Measurements from ENCODE around the gene ACSS1. TPM values are rescaled to one million over a fixed set of nuclear protein-coding genes. Genes with fewer than 3 reads are reported as not detected.

ACSS1 gene
- total and polyA plus RNA-seq, 4 donors: 11.2 to 37.3 (median 31.6) TPM

DNA sequence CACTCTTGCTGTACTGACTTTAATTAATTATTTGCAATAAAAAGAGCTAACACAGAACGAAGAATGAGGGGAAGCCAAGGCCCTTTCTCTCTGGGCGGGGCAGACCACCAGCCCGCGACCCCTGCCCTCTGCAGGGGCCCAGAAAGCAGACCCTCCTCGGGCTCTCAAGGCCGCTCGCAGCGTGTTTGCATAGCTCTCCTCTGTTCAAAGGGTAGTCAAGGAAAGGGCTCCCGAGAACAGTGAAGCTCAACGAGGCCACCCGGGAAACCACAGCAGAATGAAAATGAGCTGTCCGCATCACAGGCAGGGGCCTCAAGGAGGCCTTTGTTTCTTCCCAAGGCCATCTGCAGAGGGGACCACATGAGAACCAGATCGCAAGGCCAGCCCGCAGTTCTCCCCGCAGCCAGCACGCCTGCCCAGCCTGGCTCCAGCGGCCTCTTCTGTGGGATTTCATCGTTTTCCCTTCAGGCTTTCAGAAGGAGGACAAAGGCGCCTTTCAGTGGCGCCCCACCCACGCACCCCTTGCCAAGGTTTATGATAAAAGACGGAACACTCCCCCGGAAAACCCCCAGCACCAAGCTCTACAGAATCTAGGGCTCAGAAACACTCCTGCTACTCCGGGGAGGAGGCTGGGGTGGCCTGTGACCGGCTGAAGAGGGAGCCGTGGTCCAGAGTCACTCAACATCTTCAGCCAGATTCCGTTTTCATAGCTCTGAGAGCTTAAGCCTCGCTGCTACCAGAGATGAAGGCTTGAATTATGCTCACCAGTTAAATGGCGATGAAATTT lies 25.3 kb downstream of the ACSS1 start:
- DNase-seq (ENCODE audit: low read depth in 4 of 6, low spot score in 6 of 6): peak in 5 of 6 donors; percentile 75 to 96 (median 83)
- Histone ChIP-seq H3K4me3 (ENCODE audit: low read depth, low read length) (no peak overlapping the region), H3K4me1 (ENCODE audit: control insufficient read depth, insufficient read depth, low read length) (peaks cover 62% of the 10 kb centered on the region), H3K27ac (ENCODE audit: low read depth, low read length) (peak overlapping the region; percentile 85), H3K27me3 (ENCODE audit: control insufficient read depth, insufficient read depth, low read length) (no peaks in the 10 kb centered on the region), H3K9me3 (ENCODE audit: control insufficient read depth, insufficient read depth, low read length) (no peaks in the 10 kb centered on the region), H3K36me3 (ENCODE audit: control insufficient read depth, insufficient read depth, low read length) (peaks cover 4% of the 10 kb centered on the region)
- 24% methylated on average over 26 of the region's 29 CpGs for WGBS (ENCODE audit: insufficient coverage)

GRCh38 chr20:25032065-25032477 lies 25.9 kb downstream of the ACSS1 start:
- no peaks in the 10 kb centered on the region for H3K27me3 ChIP-seq (ENCODE audit: control insufficient read depth, insufficient read depth, low read length)
- DNase-seq (ENCODE audit: low read depth in 4 of 6, low spot score in 6 of 6): peak in 1 of 6 donors; percentile 63
- H3K27ac ChIP-seq (ENCODE audit: low read depth, low read length): peak overlapping the region; percentile 85
- 71% methylated on average over 9 of the region's 16 CpGs for WGBS (ENCODE audit: insufficient coverage)
- peaks cover 56% of the 10 kb centered on the region for H3K4me1 ChIP-seq (ENCODE audit: control insufficient read depth, insufficient read depth, low read length)
- H3K36me3 ChIP-seq (ENCODE audit: control insufficient read depth, insufficient read depth, low read length): peaks cover 4% of the 10 kb centered on the region
- no peaks in the 10 kb centered on the region for H3K9me3 ChIP-seq (ENCODE audit: control insufficient read depth, insufficient read depth, low read length)
- no peak overlapping the region for H3K4me3 ChIP-seq (ENCODE audit: low read depth, low read length)

DNA sequence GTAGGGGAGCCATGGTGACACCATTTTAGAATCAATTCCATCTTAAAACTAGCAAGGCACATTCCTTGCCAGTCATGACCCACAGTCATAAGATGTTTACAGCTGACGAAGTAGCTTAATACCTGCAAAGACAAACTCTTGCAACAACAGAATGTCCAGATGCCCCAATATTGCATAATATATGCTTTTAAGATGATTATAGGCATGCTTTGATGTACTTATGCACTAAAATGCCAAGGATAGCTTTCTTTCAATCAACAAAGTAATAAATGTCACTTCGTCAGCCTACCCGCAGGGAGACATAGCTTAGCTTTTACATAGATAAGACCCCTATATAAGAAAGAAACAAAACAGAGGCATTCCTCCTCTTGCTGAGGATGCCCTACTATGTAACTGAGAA lies 26.7 kb downstream of the ACSS1 start:
- WGBS (ENCODE audit: insufficient coverage): no CpG with 5 or more reads among the region's 3 CpGs
- H3K9me3 ChIP-seq (ENCODE audit: control insufficient read depth, insufficient read depth, low read length): no peaks in the 10 kb centered on the region
- peak overlapping the region; percentile 85 for H3K27ac ChIP-seq (ENCODE audit: low read depth, low read length)
- no peak overlapping the region for H3K4me3 ChIP-seq (ENCODE audit: low read depth, low read length)
- H3K4me1 ChIP-seq (ENCODE audit: control insufficient read depth, insufficient read depth, low read length): peaks cover 50% of the 10 kb centered on the region
- peaks cover 4% of the 10 kb centered on the region for H3K36me3 ChIP-seq (ENCODE audit: control insufficient read depth, insufficient read depth, low read length)
- no peaks in the 10 kb centered on the region for H3K27me3 ChIP-seq (ENCODE audit: control insufficient read depth, insufficient read depth, low read length)
- no peak for DNase-seq (ENCODE audit: low read depth in 4 of 6, low spot score in 6 of 6)

DNA sequence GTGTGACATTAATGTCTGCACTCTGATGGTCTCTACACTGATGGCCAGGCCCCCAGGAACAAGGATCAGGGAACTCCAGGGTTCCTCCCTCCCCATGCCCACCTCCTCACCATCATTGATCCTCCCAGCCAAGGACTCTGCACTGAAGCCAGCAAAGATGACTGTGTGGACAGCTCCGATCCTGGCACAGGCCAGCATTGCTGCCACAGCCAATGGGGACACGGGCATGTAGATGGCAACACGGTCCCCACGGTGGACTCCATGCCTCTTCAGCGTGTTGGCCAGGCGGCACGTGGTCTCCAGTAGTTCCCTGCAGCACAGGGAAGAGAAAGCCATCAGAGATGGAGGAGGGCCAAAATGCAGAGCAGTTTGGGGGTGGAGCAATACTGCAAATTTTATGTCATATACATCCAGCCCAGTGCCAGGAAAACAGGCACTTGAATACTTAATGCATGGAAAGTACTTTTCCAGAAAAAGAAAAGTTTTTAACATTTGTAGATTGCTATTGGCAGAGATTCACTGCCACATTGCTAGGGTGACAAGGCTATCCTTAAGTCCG lies 27.2 kb downstream of the ACSS1 start:
- peaks cover 50% of the 10 kb centered on the region for H3K4me1 ChIP-seq (ENCODE audit: control insufficient read depth, insufficient read depth, low read length)
- H3K27ac ChIP-seq (ENCODE audit: low read depth, low read length): peak overlapping the region; percentile 85
- WGBS (ENCODE audit: insufficient coverage): 94% methylated on average over 5 of the region's 8 CpGs
- no peak for DNase-seq (ENCODE audit: low read depth in 4 of 6, low spot score in 6 of 6)
- H3K9me3 ChIP-seq (ENCODE audit: control insufficient read depth, insufficient read depth, low read length): no peaks in the 10 kb centered on the region
- no peak overlapping the region for H3K4me3 ChIP-seq (ENCODE audit: low read depth, low read length)
- no peaks in the 10 kb centered on the region for H3K27me3 ChIP-seq (ENCODE audit: control insufficient read depth, insufficient read depth, low read length)
- H3K36me3 ChIP-seq (ENCODE audit: control insufficient read depth, insufficient read depth, low read length): peaks cover 4% of the 10 kb centered on the region

DNA sequence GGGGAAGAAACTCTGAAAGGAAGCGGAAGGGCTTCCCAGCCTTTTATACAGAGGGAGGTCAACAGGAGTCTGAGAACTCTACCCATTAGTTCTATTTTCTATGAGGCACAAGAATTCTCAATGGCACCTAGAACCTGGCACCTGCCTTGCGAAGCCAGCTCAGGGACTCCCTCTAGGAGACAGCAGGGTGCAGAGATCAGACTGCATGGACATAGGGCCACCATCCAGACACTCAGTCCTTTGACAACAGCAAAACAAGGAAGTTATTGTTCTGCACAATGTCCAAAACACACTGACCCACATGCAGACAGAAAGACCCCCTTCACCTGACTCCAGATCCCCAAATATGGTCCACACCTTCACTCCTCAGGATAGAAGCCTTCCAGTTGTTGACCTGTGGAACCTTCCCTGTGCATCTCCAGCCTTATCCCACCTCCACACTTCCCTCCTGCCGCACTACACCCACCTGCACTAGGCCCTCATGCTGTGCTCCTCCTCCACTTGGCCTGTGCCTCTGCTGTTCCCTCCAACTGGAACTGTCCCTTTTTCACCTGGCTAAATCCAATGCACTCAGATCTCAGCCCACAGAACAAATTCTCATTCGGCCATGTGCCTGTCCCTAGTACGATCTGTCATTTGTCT lies 27.8 kb downstream of the ACSS1 start:
- no peaks in the 10 kb centered on the region for H3K9me3 ChIP-seq (ENCODE audit: control insufficient read depth, insufficient read depth, low read length)
- no peak for DNase-seq (ENCODE audit: low read depth in 4 of 6, low spot score in 6 of 6)
- no peaks in the 10 kb centered on the region for H3K27me3 ChIP-seq (ENCODE audit: control insufficient read depth, insufficient read depth, low read length)
- peaks cover 4% of the 10 kb centered on the region for H3K36me3 ChIP-seq (ENCODE audit: control insufficient read depth, insufficient read depth, low read length)
- 93% methylated on average over 5 of the region's 5 CpGs for WGBS (ENCODE audit: insufficient coverage)
- no peak overlapping the region for H3K4me3 ChIP-seq (ENCODE audit: low read depth, low read length)
- peak overlapping the region; percentile 27 for H3K27ac ChIP-seq (ENCODE audit: low read depth, low read length)
- peaks cover 50% of the 10 kb centered on the region for H3K4me1 ChIP-seq (ENCODE audit: control insufficient read depth, insufficient read depth, low read length)

GRCh38 chr20:25025986-25026605 lies 31.8 kb downstream of the ACSS1 start:
- Histone ChIP-seq H3K27me3 (ENCODE audit: control insufficient read depth, insufficient read depth, low read length) (no peaks in the 10 kb centered on the region), H3K4me1 (ENCODE audit: control insufficient read depth, insufficient read depth, low read length) (peaks cover 13% of the 10 kb centered on the region), H3K36me3 (ENCODE audit: control insufficient read depth, insufficient read depth, low read length) (peaks cover 27% of the 10 kb centered on the region), H3K9me3 (ENCODE audit: control insufficient read depth, insufficient read depth, low read length) (no peaks in the 10 kb centered on the region), H3K4me3 (ENCODE audit: low read depth, low read length) (no peak overlapping the region), H3K27ac (ENCODE audit: low read depth, low read length) (no peak overlapping the region)
- no peak for DNase-seq (ENCODE audit: low read depth in 4 of 6, low spot score in 6 of 6)
- 98% methylated on average over 4 of the region's 4 CpGs for WGBS (ENCODE audit: insufficient coverage)

DNA sequence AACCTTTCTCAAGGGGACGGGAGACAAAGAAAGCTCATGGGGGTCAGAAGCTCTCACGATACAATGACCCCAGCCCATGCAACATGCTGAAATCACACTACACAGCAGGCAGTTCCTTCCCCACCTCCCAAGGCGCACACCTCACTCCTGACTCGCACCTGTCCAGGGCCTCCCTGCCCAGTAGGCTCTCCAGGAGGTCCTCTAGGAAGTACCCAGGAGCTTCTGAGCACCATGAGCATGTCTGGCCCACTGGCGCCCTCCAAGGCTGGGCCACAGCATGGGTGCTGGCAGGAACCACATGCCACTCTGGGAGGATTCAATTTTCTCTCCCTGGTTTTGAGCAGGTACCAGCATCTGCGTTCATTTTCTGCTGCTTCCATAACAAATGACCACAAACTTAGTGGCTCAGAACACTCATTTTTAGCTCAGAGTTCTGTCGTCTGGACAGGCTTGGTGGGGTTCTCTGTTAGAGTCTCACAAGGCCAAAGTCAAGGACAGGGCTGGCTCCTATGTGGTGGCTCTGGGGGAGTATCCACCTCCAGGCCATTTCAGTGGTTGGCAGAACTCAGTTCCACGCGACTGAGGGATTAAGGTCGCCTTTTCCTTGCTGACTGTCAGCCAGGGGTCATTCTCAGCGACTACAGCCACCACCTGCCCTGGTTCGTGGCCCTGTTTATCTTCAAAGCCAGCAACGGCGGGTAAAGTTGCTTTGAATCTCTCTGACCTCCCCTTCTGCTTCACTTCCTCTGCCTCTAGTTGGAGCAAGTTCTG lies 32.7 kb downstream of the ACSS1 start:
- Histone ChIP-seq H3K4me3 (ENCODE audit: low read depth, low read length) (no peak overlapping the region), H3K27ac (ENCODE audit: low read depth, low read length) (no peak overlapping the region), H3K4me1 (ENCODE audit: control insufficient read depth, insufficient read depth, low read length) (peaks cover 5% of the 10 kb centered on the region), H3K9me3 (ENCODE audit: control insufficient read depth, insufficient read depth, low read length) (no peaks in the 10 kb centered on the region), H3K36me3 (ENCODE audit: control insufficient read depth, insufficient read depth, low read length) (peaks cover 34% of the 10 kb centered on the region), H3K27me3 (ENCODE audit: control insufficient read depth, insufficient read depth, low read length) (no peaks in the 10 kb centered on the region)
- DNase-seq (ENCODE audit: low read depth in 4 of 6, low spot score in 6 of 6): no peak
- WGBS (ENCODE audit: insufficient coverage): 95% methylated on average over 9 of the region's 14 CpGs

GRCh38 chr20:25024171-25024570 lies 33.8 kb downstream of the ACSS1 start:
- WGBS (ENCODE audit: insufficient coverage): 95% methylated on average over 4 of the region's 4 CpGs
- Histone ChIP-seq H3K4me3 (ENCODE audit: low read depth, low read length) (no peak overlapping the region), H3K36me3 (ENCODE audit: control insufficient read depth, insufficient read depth, low read length) (peaks cover 35% of the 10 kb centered on the region), H3K4me1 (ENCODE audit: control insufficient read depth, insufficient read depth, low read length) (no peaks in the 10 kb centered on the region), H3K27ac (ENCODE audit: low read depth, low read length) (no peak overlapping the region), H3K9me3 (ENCODE audit: control insufficient read depth, insufficient read depth, low read length) (no peaks in the 10 kb centered on the region), H3K27me3 (ENCODE audit: control insufficient read depth, insufficient read depth, low read length) (no peaks in the 10 kb centered on the region)
- DNase-seq (ENCODE audit: low read depth in 4 of 6, low spot score in 6 of 6): no peak

DNA sequence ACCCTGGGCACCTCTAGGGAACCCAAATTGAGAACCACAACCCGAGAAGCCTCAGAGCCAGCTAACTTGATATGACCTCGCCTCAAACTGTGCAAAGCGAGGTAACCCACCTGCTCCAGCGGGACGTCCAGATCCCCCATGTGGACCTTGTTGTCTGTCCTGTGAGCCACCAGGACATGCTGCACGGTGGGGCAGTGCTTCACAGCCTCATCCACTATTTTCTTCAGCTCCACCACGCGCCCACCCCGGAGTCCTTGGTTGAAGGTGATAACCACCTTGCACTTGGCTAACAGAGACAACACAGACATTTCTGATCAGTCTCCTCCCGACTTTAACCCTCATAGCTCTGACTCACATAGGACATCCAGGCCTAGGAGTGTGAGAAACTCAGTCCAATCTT lies 34.6 kb downstream of the ACSS1 start:
- DNase-seq (ENCODE audit: low read depth in 4 of 6, low spot score in 6 of 6): no peak
- WGBS (ENCODE audit: insufficient coverage): 87% methylated on average over 8 of the region's 10 CpGs
- Histone ChIP-seq H3K27me3 (ENCODE audit: control insufficient read depth, insufficient read depth, low read length) (no peaks in the 10 kb centered on the region), H3K9me3 (ENCODE audit: control insufficient read depth, insufficient read depth, low read length) (no peaks in the 10 kb centered on the region), H3K4me1 (ENCODE audit: control insufficient read depth, insufficient read depth, low read length) (no peaks in the 10 kb centered on the region), H3K4me3 (ENCODE audit: low read depth, low read length) (no peak overlapping the region), H3K27ac (ENCODE audit: low read depth, low read length) (no peak overlapping the region), H3K36me3 (ENCODE audit: control insufficient read depth, insufficient read depth, low read length) (peaks cover 40% of the 10 kb centered on the region)
